Stimulated activated naive CD8-positive, alpha-beta T cell treated with anti-CD3 and anti-CD28 coated beads, Interleukin-15, amount 100 ng/mL, for 72 hours (primary cell): ENCODE data around the gene SESN1.
A peak's percentile ranks its signal among the peaks of the same experiment; 100 is the strongest.

Experiments
- ATAC-seq: fragments of 150-1000 bp; cut with Tn5 transposase; 2 replicates; pipeline ENCODE4 v1.10.0; 2021; ENCODE audit warnings: mild to moderate bottlenecking, moderate library complexity
- DNase-seq, 2 donors: peaks; one replicate each; pipeline ENCODE4 v3.0.0; 2021 to 2022
- H3K27ac Mint-ChIP-seq, 2 donors: one replicate each; pipeline ENCODE4 v1.8.0; 2022; ENCODE audit warnings: mild to moderate bottlenecking in 2 of 2, mixed read lengths in 2 of 2, moderate library complexity in 2 of 2
- H3K27me3 Mint-ChIP-seq: one replicate; pipeline ENCODE4 v1.8.0; 2022; ENCODE audit warnings: mixed read lengths
- H3K4me1 Mint-ChIP-seq: one replicate; pipeline ENCODE4 v1.8.0; 2022; ENCODE audit warnings: mild to moderate bottlenecking, mixed read lengths
- H3K4me3 Mint-ChIP-seq, 2 donors: one replicate each; pipeline ENCODE4 v1.8.0; 2022; ENCODE audit warnings: mild to moderate bottlenecking in 2 of 2, mixed read lengths in 2 of 2, moderate library complexity in 1 of 2
- H3K9me3 Mint-ChIP-seq, 2 donors: one replicate each; pipeline ENCODE4 v1.8.0; 2022; ENCODE audit warnings: mixed read lengths in 2 of 2

SESN1 gene

GRCh38 chr6:109055771-109056235 lies 38.8 kb downstream of the SESN1 start:
- Mint-ChIP-seq H3K4me3 (no peak overlapping the region), H3K27me3 (no peaks in the 10 kb centered on the region), H3K4me1 (peaks cover 43% of the 10 kb centered on the region), H3K9me3 (no peaks in the 10 kb centered on the region), H3K27ac (peak overlapping the region in 1 of 2 donors; percentile 5)
- ATAC-seq (no peak), DNase-seq (no peak)

- no peak for DNase-seq
- H3K9me3 Mint-ChIP-seq = peaks cover 0 to 7% of the 10 kb centered on the region in 2 donors
- peaks cover 24% of the 10 kb centered on the region for H3K4me1 Mint-ChIP-seq
- ATAC-seq = no peak
- H3K27me3 Mint-ChIP-seq = no peaks in the 10 kb centered on the region
- no peak overlapping the region for H3K27ac Mint-ChIP-seq
- no peak overlapping the region for H3K4me3 Mint-ChIP-seq
Observed at GRCh38 chr6:109053336-109053735, 41.3 kb downstream of the SESN1 start.

- no peak for ATAC-seq
- Mint-ChIP-seq H3K4me3 (no peak overlapping the region), H3K27ac (no peak overlapping the region), H3K9me3 (peaks cover 0 to 7% of the 10 kb centered on the region in 2 donors), H3K27me3 (no peaks in the 10 kb centered on the region), H3K4me1 (peaks cover 22% of the 10 kb centered on the region)
- no peak for DNase-seq
Observed at GRCh38 chr6:109052852-109053251, 41.8 kb downstream of the SESN1 start.

GRCh38 chr6:109052018-109052651 lies 42.5 kb downstream of the SESN1 start:
- no peak for ATAC-seq
- no peaks in the 10 kb centered on the region for H3K27me3 Mint-ChIP-seq
- peaks cover 0 to 7% of the 10 kb centered on the region in 2 donors for H3K9me3 Mint-ChIP-seq
- DNase-seq = no peak
- H3K4me1 Mint-ChIP-seq = peaks cover 22% of the 10 kb centered on the region
- H3K27ac Mint-ChIP-seq = no peak overlapping the region
- no peak overlapping the region for H3K4me3 Mint-ChIP-seq

GRCh38 chr6:109051301-109052017 lies 43.2 kb downstream of the SESN1 start:
- DNase-seq (no peak), ATAC-seq (no peak)
- H3K9me3 Mint-ChIP-seq = peaks cover 0 to 7% of the 10 kb centered on the region in 2 donors
- H3K4me1 Mint-ChIP-seq = peaks cover 16% of the 10 kb centered on the region
- H3K4me3 Mint-ChIP-seq = no peak overlapping the region
- H3K27ac Mint-ChIP-seq = no peak overlapping the region
- H3K27me3 Mint-ChIP-seq = no peaks in the 10 kb centered on the region

- Mint-ChIP-seq H3K4me1 (peaks cover 13% of the 10 kb centered on the region), H3K27ac (no peak overlapping the region), H3K4me3 (no peak overlapping the region), H3K9me3 (peaks cover 0 to 7% of the 10 kb centered on the region in 2 donors), H3K27me3 (no peaks in the 10 kb centered on the region)
- no peak for ATAC-seq
- DNase-seq = no peak
Observed at GRCh38 chr6:109050447-109051102, 44.1 kb downstream of the SESN1 start.

GRCh38 chr6:109050012-109050411 lies 44.6 kb downstream of the SESN1 start:
- no peak for ATAC-seq
- H3K4me3 Mint-ChIP-seq = no peak overlapping the region
- H3K4me1 Mint-ChIP-seq = peaks cover 13% of the 10 kb centered on the region
- no peak overlapping the region for H3K27ac Mint-ChIP-seq
- peaks cover 0 to 7% of the 10 kb centered on the region in 2 donors for H3K9me3 Mint-ChIP-seq
- no peak for DNase-seq
- no peaks in the 10 kb centered on the region for H3K27me3 Mint-ChIP-seq

- ATAC-seq (no peak), DNase-seq (no peak)
- Mint-ChIP-seq H3K27me3 (no peaks in the 10 kb centered on the region), H3K27ac (no peak overlapping the region), H3K4me1 (peaks cover 13% of the 10 kb centered on the region), H3K4me3 (no peak overlapping the region), H3K9me3 (peaks cover 0 to 7% of the 10 kb centered on the region in 2 donors)
Observed at GRCh38 chr6:109048670-109049415, 45.8 kb downstream of the SESN1 start.

GRCh38 chr6:109048176-109048575 lies 46.5 kb downstream of the SESN1 start:
- Mint-ChIP-seq H3K4me1 (peaks cover 9% of the 10 kb centered on the region), H3K27ac (no peak overlapping the region), H3K9me3 (peaks cover 0 to 7% of the 10 kb centered on the region in 2 donors), H3K4me3 (no peak overlapping the region), H3K27me3 (no peaks in the 10 kb centered on the region)
- no peak for ATAC-seq
- no peak for DNase-seq

GRCh38 chr6:109045493-109045892 lies 49.2 kb downstream of the SESN1 start:
- DNase-seq (no peak), ATAC-seq (no peak)
- peaks cover 5% of the 10 kb centered on the region for H3K4me1 Mint-ChIP-seq
- H3K9me3 Mint-ChIP-seq = peaks cover 0 to 7% of the 10 kb centered on the region in 2 donors
- H3K4me3 Mint-ChIP-seq = no peak overlapping the region
- H3K27ac Mint-ChIP-seq = no peak overlapping the region
- H3K27me3 Mint-ChIP-seq = no peaks in the 10 kb centered on the region

GRCh38 chr6:109039795-109040194 lies 54.9 kb downstream of the SESN1 start:
- H3K9me3 Mint-ChIP-seq = no peaks in the 10 kb centered on the region
- H3K27me3 Mint-ChIP-seq = peaks cover 5% of the 10 kb centered on the region
- ATAC-seq (no peak), DNase-seq (no peak)
- H3K27ac Mint-ChIP-seq = no peak overlapping the region
- peaks cover 21% of the 10 kb centered on the region for H3K4me1 Mint-ChIP-seq
- H3K4me3 Mint-ChIP-seq = no peak overlapping the region

GRCh38 chr6:109038837-109039398 lies 55.7 kb downstream of the SESN1 start:
- ATAC-seq (no peak), DNase-seq (no peak)
- Mint-ChIP-seq H3K27me3 (peaks cover 5% of the 10 kb centered on the region), H3K27ac (no peak overlapping the region), H3K9me3 (no peaks in the 10 kb centered on the region), H3K4me3 (no peak overlapping the region), H3K4me1 (peaks cover 21% of the 10 kb centered on the region)

- no peak for DNase-seq
- ATAC-seq = no peak
- Mint-ChIP-seq H3K4me1 (peaks cover 21% of the 10 kb centered on the region), H3K27me3 (peaks cover 5% of the 10 kb centered on the region), H3K9me3 (no peaks in the 10 kb centered on the region), H3K4me3 (no peak overlapping the region), H3K27ac (no peak overlapping the region)
Observed at GRCh38 chr6:109036574-109037294, 57.9 kb downstream of the SESN1 start.

- Mint-ChIP-seq H3K27me3 (peaks cover 5% of the 10 kb centered on the region), H3K4me1 (peaks cover 21% of the 10 kb centered on the region), H3K27ac (no peak overlapping the region), H3K9me3 (no peaks in the 10 kb centered on the region), H3K4me3 (no peak overlapping the region)
- no peak for DNase-seq
- ATAC-seq = no peak
Observed at GRCh38 chr6:109034526-109034925, 60.1 kb downstream of the SESN1 start.

GRCh38 chr6:109033655-109034054 lies 61.0 kb downstream of the SESN1 start:
- Mint-ChIP-seq H3K27ac (no peak overlapping the region), H3K4me3 (no peak overlapping the region), H3K27me3 (peaks cover 4% of the 10 kb centered on the region), H3K4me1 (peaks cover 17% of the 10 kb centered on the region), H3K9me3 (no peaks in the 10 kb centered on the region)
- DNase-seq (no peak), ATAC-seq (no peak)
